Sigmoid colon (tissue), 4 donors: ENCODE results near the gene MUC5B.

ENCODE experiments used
- CTCF ChIP-seq, 4 experiments: fragments of 450-650 bp in 3 of 4; fragments of 200-600 bp in 1 of 4; IDR thresholded peaks; one replicate each; pipeline ENCODE4 v1.5.1; 2016 to 2019; ENCODE audit warnings: antibody characterized with exemption in 4 of 4, mild to moderate bottlenecking in 3 of 4, moderate library complexity in 2 of 4
- EP300 ChIP-seq, 4 donors: sonication (generic); formaldehyde crosslinking; IDR thresholded peaks; one replicate each; pipeline ENCODE4 v1.6.1; 2017; ENCODE audit warnings: antibody characterized with exemption in 4 of 4
- POLR2A ChIP-seq, 2 donors: fragments of 450-650 bp; IDR thresholded peaks; one replicate each; pipeline ENCODE4 v1.6.1; 2016; ENCODE audit warnings: antibody characterized with exemption in 2 of 2, mild to moderate bottlenecking in 2 of 2, moderate library complexity in 2 of 2
- POLR2AphosphoS5 ChIP-seq, 4 donors: sonication (generic); formaldehyde crosslinking; IDR thresholded peaks; one replicate each; pipeline ENCODE4 v1.6.1; 2017; ENCODE audit warnings: antibody characterized with exemption in 4 of 4

GRCh38 chr11:1219834-1220815, 2.7 kb upstream of the MUC5B start:
- TF ChIP-seq EP300 (IDR thresholded peaks at IDR 0.05): no peak
- no peak for TF ChIP-seq CTCF (IDR thresholded peaks at IDR 0.05)
- TF ChIP-seq POLR2AphosphoS5 (IDR thresholded peaks at IDR 0.05): no peak
- no peak for TF ChIP-seq POLR2A (IDR thresholded peaks at IDR 0.05)
